ENCODE measurements around the gene PEX19.

PEX19 gene

GRCh38 chr1:160256396-160257046 is 28.4 kb downstream of the PEX19 start:
- Histone ChIP-seq H3K4me1 (ENCODE audit: control insufficient read depth, insufficient read depth, low read length) (peaks cover 34% of the 10 kb centered on the region), H3K36me3 (ENCODE audit: control insufficient read depth in 2 of 2, insufficient read depth in 1 of 2, low read length in 2 of 2) (peaks cover 9 to 10% of the 10 kb centered on the region in 2 experiments), H3K4me3 (ENCODE audit: low read depth, low read length) (no peak overlapping the region), H3K27ac (ENCODE audit: extremely low read depth, low read depth, low read length) (no peak overlapping the region), H3K9me3 (ENCODE audit: control insufficient read depth, insufficient read depth, low read depth, low read length) (no peaks in the 10 kb centered on the region)
- ChIA-PET POLR2A (interaction anchor here (0.9 to 1.1 kb wide), 2 partner anchors 28 to 35 kb away, joined by 3 read pairs; partner anchors contain the start of gene PEX19), CTCF (interaction anchor here (0.7 to 5.4 kb wide), 7 partner anchors 35 to 172 kb away, joined by 3 to 35 read pairs (median 4); no protein-coding TSS in a partner anchor)
- TF ChIP-seq ZNF423 (tag by site-specific recombination; IDR thresholded peaks at IDR 0.05) (no peak), EGR2 (tag by site-specific recombination; IDR thresholded peaks at IDR 0.05; ENCODE audit: low read depth) (no peak), WT1 (tag by site-specific recombination; IDR thresholded peaks at IDR 0.05) (no peak), ZNF354C (tag by site-specific recombination; IDR thresholded peaks at IDR 0.05; ENCODE audit: borderline replicate concordance, low read depth) (no peak), ZNF398 (tag by site-specific recombination; IDR thresholded peaks at IDR 0.05) (no peak), HIC1 (tag by site-specific recombination; IDR thresholded peaks at IDR 0.05) (peak; percentile 61), ZNF404 (tag by site-specific recombination; IDR thresholded peaks at IDR 0.05) (no peak), ZSCAN23 (tag by site-specific recombination; IDR thresholded peaks at IDR 0.05) (peak; percentile 15; the same call in 1 of the 2 replicates), ZNF600 (tag by site-specific recombination; IDR thresholded peaks at IDR 0.05) (no peak), SCRT1 (tag by site-specific recombination; IDR thresholded peaks at IDR 0.05; ENCODE audit: borderline replicate concordance) (no peak), ZNF24 (tag by site-specific recombination; IDR thresholded peaks at IDR 0.05) (no peak), PRDM6 (tag by site-specific recombination; IDR thresholded peaks at IDR 0.05) (peak; percentile 95), ZNF239 (tag by site-specific recombination; IDR thresholded peaks at IDR 0.05) (no peak), ZNF19 (tag by site-specific recombination; IDR thresholded peaks at IDR 0.05; ENCODE audit: low read depth) (no peak), ZNF366 (tag by site-specific recombination; conservative IDR thresholded peaks at IDR 0.05) (0 out of 2 replicates have a peak, but pooled peaks have one; percentile 19), ZNF639 (tag by site-specific recombination; IDR thresholded peaks at IDR 0.05) (no peak), ZNF747 (tag by site-specific recombination; IDR thresholded peaks at IDR 0.05) (no peak), ZNF843 (tag by site-specific recombination; IDR thresholded peaks at IDR 0.05) (peak; percentile 42; the same call in 1 of the 2 replicates), ZNF18 (tag by site-specific recombination; IDR thresholded peaks at IDR 0.05) (no peak), ZNF704 (tag by site-specific recombination; IDR thresholded peaks at IDR 0.05) (no peak), GLI2 (tag by site-specific recombination; IDR thresholded peaks at IDR 0.05; ENCODE audit: borderline replicate concordance, low read depth) (no peak), OSR2 (tag by site-specific recombination; IDR thresholded peaks at IDR 0.05) (peak; percentile 81; the same call in 1 of the 2 replicates), ZNF664 (tag by site-specific recombination; IDR thresholded peaks at IDR 0.05) (0 out of 2 replicates have a peak, but pooled peaks have one; percentile 46), OVOL3 (tag by site-specific recombination; IDR thresholded peaks at IDR 0.05) (no peak), ZFHX2 (tag by site-specific recombination; conservative IDR thresholded peaks at IDR 0.05) (no peak), ZNF514 (tag by site-specific recombination; IDR thresholded peaks at IDR 0.05) (no peak), ZFP41 (tag by site-specific recombination; IDR thresholded peaks at IDR 0.05; ENCODE audit: borderline replicate concordance) (no peak)
